HL-60 (cell line): Measurements from ENCODE around the gene KRT9.

Experiments used
- DNase-seq, 2 experiments: peaks; one replicate each; pipeline ENCODE4 v3.0.0-alpha.2; 2010 to 2020; ENCODE audit warnings: low read depth in 1 of 2, low spot score in 1 of 2
- H3K27ac ChIP-seq: fragments of 250-450 bp; sonication (Bioruptor Pico); replicated peaks from 2 replicates; pipeline ENCODE4 v1.5.1; 2020; ENCODE audit warnings: mild to moderate bottlenecking, moderate library complexity
- H3K27me3 ChIP-seq: fragments of 250-450 bp; sonication (Bioruptor Pico); 2 replicates; pipeline ENCODE4 v1.5.1; 2021; ENCODE audit warnings: mild to moderate bottlenecking, moderate library complexity; ENCODE audit not compliant: insufficient read depth, poor library complexity, severe bottlenecking
- H3K4me3 ChIP-seq: replicated peaks from 2 replicates; pipeline ENCODE4 v1.5.1; 2011; ENCODE audit warnings: mild to moderate bottlenecking, control low read depth, low read length; ENCODE audit not compliant: insufficient read depth
- CTCF ChIP-seq: IDR thresholded peaks from one replicate; pipeline ENCODE4 v1.5.1; 2011; ENCODE audit warnings: low read length, control low read depth, inconsistent platforms; ENCODE audit not compliant: insufficient read depth
- GABPA ChIP-seq: IDR thresholded peaks from 2 replicates; pipeline ENCODE4 v1.6.1; 2012; ENCODE audit warnings: low read depth
- POLR2AphosphoS5 ChIP-seq: IDR thresholded peaks from 2 replicates; pipeline ENCODE4 v1.6.1; 2012; ENCODE audit warnings: low read depth
- REST ChIP-seq: IDR thresholded peaks from 2 replicates; pipeline ENCODE4 v1.6.1; 2012; ENCODE audit warnings: low read depth; ENCODE audit not compliant: insufficient replicate concordance
- SPI1 ChIP-seq: IDR thresholded peaks from 2 replicates; pipeline ENCODE4 v1.6.1; 2012; ENCODE audit warnings: low read depth, mild to moderate bottlenecking, borderline replicate concordance

KRT9 gene

GRCh38 chr17:41602524-41602923 lies 30.7 kb upstream of the KRT9 start:
- Histone ChIP-seq H3K27me3 (peaks cover 5% of the 10 kb centered on the region), H3K27ac (no peak overlapping the region), H3K4me3 (no peak overlapping the region)
- TF ChIP-seq GABPA (no peak), SPI1 (no peak)
- no peak for DNase-seq

GRCh38 chr17:41600318-41600717 lies 28.5 kb upstream of the KRT9 start:
- Histone ChIP-seq H3K4me3 (no peak overlapping the region), H3K27me3 (peaks cover 5% of the 10 kb centered on the region), H3K27ac (no peak overlapping the region)
- DNase-seq = no peak
- TF ChIP-seq POLR2AphosphoS5 (no peak), REST (no peak), SPI1 (no peak)

GRCh38 chr17:41599680-41600079 lies 27.8 kb upstream of the KRT9 start:
- H3K4me3 ChIP-seq = no peak overlapping the region
- peaks cover 5% of the 10 kb centered on the region for H3K27me3 ChIP-seq
- TF ChIP-seq CTCF (no peak), POLR2AphosphoS5 (no peak), SPI1 (no peak), REST (no peak), GABPA (no peak)
- DNase-seq = no peak
- no peak overlapping the region for H3K27ac ChIP-seq

GRCh38 chr17:41595585-41595984 lies 23.7 kb upstream of the KRT9 start:
- Histone ChIP-seq H3K27me3 (no peaks in the 10 kb centered on the region), H3K4me3 (no peak overlapping the region), H3K27ac (no peak overlapping the region)
- DNase-seq = no peak
- TF ChIP-seq SPI1 = no peak
- TF ChIP-seq CTCF = no peak
- no peak for TF ChIP-seq POLR2AphosphoS5
- TF ChIP-seq REST = no peak
- TF ChIP-seq GABPA = no peak
